ENCODE results near the gene HOXC10.

HOXC10 gene

GRCh38 chr12:54017027-54017788 lies 32.3 kb downstream of the HOXC10 start:
- no peak for DNase-seq (ENCODE audit: extremely low read depth, insufficient read length)
- TF ChIP-seq CTCF (IDR thresholded peaks at IDR 0.05; ENCODE audit: insufficient read depth, low read length, poor library complexity, severe bottlenecking), result no peak
- Histone ChIP-seq H3K36me3 (ENCODE audit: control insufficient read depth, insufficient read depth, low read length) (no peaks in the 10 kb centered on the region), H3K4me3 (replicated peaks; ENCODE audit: low read depth, low read length) (peak overlapping the region; percentile 65), H3K27me3 (replicated peaks; ENCODE audit: control insufficient read depth, insufficient read depth, low read length) (peaks cover 1% of the 10 kb centered on the region)

GRCh38 chr12:54017878-54018467 lies 33.0 kb downstream of the HOXC10 start:
- Histone ChIP-seq H3K4me3 (replicated peaks; ENCODE audit: low read depth, low read length) (peak overlapping the region; percentile 65), H3K27me3 (replicated peaks; ENCODE audit: control insufficient read depth, insufficient read depth, low read length) (peaks cover 1% of the 10 kb centered on the region), H3K36me3 (ENCODE audit: control insufficient read depth, insufficient read depth, low read length) (no peaks in the 10 kb centered on the region)
- DNase-seq (ENCODE audit: extremely low read depth, insufficient read length), result peak; percentile 96
- TF ChIP-seq CTCF (IDR thresholded peaks at IDR 0.05; ENCODE audit: insufficient read depth, low read length, poor library complexity, severe bottlenecking), result no peak

GRCh38 chr12:54018468-54018984 lies 33.6 kb downstream of the HOXC10 start:
- no peak for DNase-seq (ENCODE audit: extremely low read depth, insufficient read length)
- peaks cover 1% of the 10 kb centered on the region; the same call in 1 of the 2 replicates for H3K27me3 ChIP-seq (replicated peaks; ENCODE audit: control insufficient read depth, insufficient read depth, low read length)
- no peak for TF ChIP-seq CTCF (IDR thresholded peaks at IDR 0.05; ENCODE audit: insufficient read depth, low read length, poor library complexity, severe bottlenecking)
- H3K36me3 ChIP-seq (ENCODE audit: control insufficient read depth, insufficient read depth, low read length), result no peaks in the 10 kb centered on the region
- peak overlapping the region; percentile 65 for H3K4me3 ChIP-seq (replicated peaks; ENCODE audit: low read depth, low read length)

GRCh38 chr12:54019091-54019811 lies 34.3 kb downstream of the HOXC10 start:
- Histone ChIP-seq H3K27me3 (replicated peaks; ENCODE audit: control insufficient read depth, insufficient read depth, low read length) (peaks cover 1% of the 10 kb centered on the region; the same call in 1 of the 2 replicates), H3K4me3 (replicated peaks; ENCODE audit: low read depth, low read length) (no peak overlapping the region), H3K36me3 (ENCODE audit: control insufficient read depth, insufficient read depth, low read length) (no peaks in the 10 kb centered on the region)
- no peak for DNase-seq (ENCODE audit: extremely low read depth, insufficient read length)
- no peak for TF ChIP-seq CTCF (IDR thresholded peaks at IDR 0.05; ENCODE audit: insufficient read depth, low read length, poor library complexity, severe bottlenecking)

GRCh38 chr12:54019924-54020590 lies 35.1 kb downstream of the HOXC10 start:
- H3K27me3 ChIP-seq (replicated peaks; ENCODE audit: control insufficient read depth, insufficient read depth, low read length), result 0 out of 2 replicates have a peak, but pooled peaks cover 1% of the 10 kb centered on the region
- H3K36me3 ChIP-seq (ENCODE audit: control insufficient read depth, insufficient read depth, low read length), result no peaks in the 10 kb centered on the region
- DNase-seq (ENCODE audit: extremely low read depth, insufficient read length), result no peak
- H3K4me3 ChIP-seq (replicated peaks; ENCODE audit: low read depth, low read length), result no peak overlapping the region
- no peak for TF ChIP-seq CTCF (IDR thresholded peaks at IDR 0.05; ENCODE audit: insufficient read depth, low read length, poor library complexity, severe bottlenecking)
